ENCODE data around the gene SORCS1. TPM values are rescaled to one million over a fixed set of nuclear protein-coding genes. Genes with fewer than 3 reads are reported as not detected.

The SORCS1 gene
- total and polyA plus RNA-seq, 2 experiments from 2014 or later: not detected

DNA sequence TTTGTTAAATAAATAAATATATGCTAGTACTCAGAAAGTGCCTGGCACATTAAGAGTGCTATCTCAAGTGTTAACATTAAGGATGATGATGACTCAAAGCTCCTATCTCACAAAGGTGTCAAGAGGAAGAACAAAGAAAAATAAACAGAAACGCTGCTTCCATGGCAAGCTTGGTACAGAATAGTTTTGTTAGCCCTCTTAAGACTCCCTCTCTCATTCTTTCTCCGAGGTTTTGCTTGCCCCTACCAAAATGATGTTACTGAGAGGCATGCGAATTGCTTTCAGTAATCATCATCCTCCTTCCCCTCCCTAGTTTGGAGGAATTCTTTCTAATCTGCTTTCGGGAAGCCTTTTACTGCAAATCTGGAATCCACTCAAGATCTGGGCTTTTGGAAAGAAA is 96.7 kb downstream of the SORCS1 start:
- TF ChIP-seq EZH2 (IDR thresholded peaks at IDR 0.05; ENCODE audit: insufficient read depth, poor library complexity, severe bottlenecking) (no peak), EZH2phosphoT487 (IDR thresholded peaks at IDR 0.05; ENCODE audit: insufficient read depth, low read depth) (no peak)
- Histone ChIP-seq H3K9ac (no peak overlapping the region), H3K27ac (no peak overlapping the region), H3K9me2 (ENCODE audit: insufficient read depth) (no peaks in the 10 kb centered on the region), H4K20me1 (ENCODE audit: insufficient read depth) (no peaks in the 10 kb centered on the region), H3K4me3 (no peak overlapping the region), H2AFZ (no peak overlapping the region), H3K79me2 (ENCODE audit: insufficient read depth) (no peaks in the 10 kb centered on the region), H3K9me3 (ENCODE audit: low read depth) (no peaks in the 10 kb centered on the region), H3F3A (ENCODE audit: insufficient read depth) (no peaks in the 10 kb centered on the region), H3K4me1 (ENCODE audit: insufficient read depth) (no peaks in the 10 kb centered on the region), H3K27me3 (replicated peaks; ENCODE audit: insufficient read depth) (no peaks in the 10 kb centered on the region), H3K4me2 (ENCODE audit: unreplicated experiment) (no peak overlapping the region), H3K36me3 (ENCODE audit: low read depth) (no peaks in the 10 kb centered on the region)
- in situ Hi-C loops (cut with MboI): no loop called here
- DNase-seq: no peak
- WGBS, 2 experiments (ENCODE audit: low coverage in 1 of 2, low lambda C conversion rate in 2 of 2, missing lambda C conversion rate in 2 of 2): 6 to 12% methylated on average over 4 of the region's 4 CpGs

DNA sequence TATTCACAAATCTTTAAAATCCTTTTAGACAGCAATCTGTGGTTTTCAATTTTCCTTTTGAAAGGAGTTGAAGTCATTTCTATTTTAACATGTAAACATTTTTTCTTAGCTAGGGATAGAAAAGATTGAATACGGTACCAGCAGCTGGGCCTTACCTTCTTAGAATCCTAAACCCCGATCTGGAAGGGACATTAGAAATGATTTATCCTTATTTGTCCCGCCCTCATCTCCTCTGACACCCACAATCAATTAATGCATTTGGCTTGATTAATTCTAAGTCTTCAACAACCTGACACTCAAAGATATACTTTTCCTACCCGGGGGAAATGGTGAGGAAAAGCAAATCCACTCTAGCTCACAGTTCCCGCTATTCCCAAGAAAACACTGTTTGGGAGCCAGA is 100.4 kb downstream of the SORCS1 start:
- Histone ChIP-seq H3F3A (ENCODE audit: insufficient read depth) (no peaks in the 10 kb centered on the region), H3K9ac (no peak overlapping the region), H3K9me3 (ENCODE audit: low read depth) (no peaks in the 10 kb centered on the region), H3K9me2 (ENCODE audit: insufficient read depth) (no peaks in the 10 kb centered on the region), H3K4me2 (ENCODE audit: unreplicated experiment) (no peak overlapping the region), H4K20me1 (ENCODE audit: insufficient read depth) (no peaks in the 10 kb centered on the region), H3K36me3 (ENCODE audit: low read depth) (no peaks in the 10 kb centered on the region), H2AFZ (no peak overlapping the region), H3K4me3 (no peak overlapping the region), H3K27me3 (replicated peaks; ENCODE audit: insufficient read depth) (no peaks in the 10 kb centered on the region), H3K79me2 (ENCODE audit: insufficient read depth) (no peaks in the 10 kb centered on the region), H3K27ac (no peak overlapping the region), H3K4me1 (ENCODE audit: insufficient read depth) (no peaks in the 10 kb centered on the region)
- DNase-seq: no peak
- in situ Hi-C loops (cut with MboI): no loop called here
- no peak for TF ChIP-seq EZH2 (IDR thresholded peaks at IDR 0.05; ENCODE audit: insufficient read depth, poor library complexity, severe bottlenecking)
- TF ChIP-seq EZH2phosphoT487 (IDR thresholded peaks at IDR 0.05; ENCODE audit: insufficient read depth, low read depth): no peak
- WGBS, 2 experiments (ENCODE audit: low coverage in 1 of 2, low lambda C conversion rate in 2 of 2, missing lambda C conversion rate in 2 of 2): 39 to 41% methylated on average over 5 of the region's 5 CpGs

DNA sequence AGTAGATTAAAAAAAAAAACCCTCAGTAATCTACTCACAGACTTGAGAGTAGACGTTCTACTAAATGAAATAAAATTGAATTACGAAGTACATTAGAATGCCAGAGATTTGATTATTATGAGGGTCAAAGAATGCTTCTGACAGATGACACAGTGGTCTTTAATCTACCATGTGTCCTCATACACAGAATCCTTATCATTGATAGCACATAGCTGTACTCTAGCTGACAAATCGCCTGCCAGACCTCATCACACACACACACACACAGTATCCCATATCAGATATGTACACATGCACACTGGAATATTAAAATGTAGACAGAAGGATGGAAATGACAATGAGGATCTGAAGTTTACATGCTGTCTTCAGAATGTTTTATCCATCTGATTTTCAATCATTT is 104.6 kb downstream of the SORCS1 start:
- Histone ChIP-seq H3K9me2 (ENCODE audit: insufficient read depth) (no peaks in the 10 kb centered on the region), H2AFZ (no peak overlapping the region), H3K9me3 (ENCODE audit: low read depth) (no peaks in the 10 kb centered on the region), H3K4me2 (ENCODE audit: unreplicated experiment) (no peak overlapping the region), H3K4me1 (ENCODE audit: insufficient read depth) (no peaks in the 10 kb centered on the region), H3K36me3 (ENCODE audit: low read depth) (no peaks in the 10 kb centered on the region), H3K4me3 (no peak overlapping the region), H3K27me3 (replicated peaks; ENCODE audit: insufficient read depth) (no peaks in the 10 kb centered on the region), H3K27ac (no peak overlapping the region), H4K20me1 (ENCODE audit: insufficient read depth) (no peaks in the 10 kb centered on the region), H3K9ac (no peak overlapping the region), H3K79me2 (ENCODE audit: insufficient read depth) (no peaks in the 10 kb centered on the region), H3F3A (ENCODE audit: insufficient read depth) (no peaks in the 10 kb centered on the region)
- 22 to 36% methylated on average over 3 of the region's 3 CpGs for WGBS, 2 experiments (ENCODE audit: low coverage in 1 of 2, low lambda C conversion rate in 2 of 2, missing lambda C conversion rate in 2 of 2)
- no peak for DNase-seq
- in situ Hi-C loops (cut with MboI): no loop called here
- TF ChIP-seq EZH2phosphoT487 (IDR thresholded peaks at IDR 0.05; ENCODE audit: insufficient read depth, low read depth): no peak
- TF ChIP-seq EZH2 (IDR thresholded peaks at IDR 0.05; ENCODE audit: insufficient read depth, poor library complexity, severe bottlenecking): no peak

DNA sequence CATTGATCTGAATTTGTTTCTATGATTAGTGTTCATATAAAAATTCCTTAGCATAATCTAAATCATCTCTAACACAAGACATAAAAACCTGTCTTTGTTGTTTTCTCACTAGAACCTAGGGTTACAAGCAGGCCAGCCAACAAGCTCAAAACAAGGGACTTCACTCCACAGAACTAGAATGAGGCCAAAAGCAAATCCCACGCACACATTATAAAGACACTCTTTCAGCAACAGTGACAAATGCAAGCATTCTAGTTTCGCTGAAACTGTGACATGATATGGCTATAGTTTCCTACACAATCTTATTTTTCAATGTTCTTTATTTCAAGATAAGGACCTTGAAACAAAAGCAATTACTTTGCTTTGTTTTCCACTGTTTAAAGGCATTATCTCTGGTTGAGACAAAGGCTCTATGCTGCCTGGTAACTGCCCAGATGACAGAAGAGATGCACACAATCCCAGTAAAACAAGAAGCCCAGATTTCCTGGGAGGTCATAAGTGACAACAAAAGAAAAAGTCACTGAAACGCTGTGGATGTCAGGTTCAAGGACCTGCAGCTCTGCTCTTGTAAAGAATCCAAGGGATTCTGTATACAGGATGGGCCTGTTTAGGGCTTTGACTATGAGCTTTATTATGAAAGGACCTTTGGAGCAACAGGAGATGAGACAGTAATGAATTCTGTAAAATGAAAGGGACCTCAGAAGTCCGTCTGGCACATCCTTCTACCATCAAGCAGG is 105.3 kb downstream of the SORCS1 start:
- no peak overlapping the region for H3K4me3 ChIP-seq
- no peaks in the 10 kb centered on the region for H3K9me3 ChIP-seq (ENCODE audit: low read depth)
- no peaks in the 10 kb centered on the region for H3F3A ChIP-seq (ENCODE audit: insufficient read depth)
- no peak overlapping the region for H3K4me2 ChIP-seq (ENCODE audit: unreplicated experiment)
- no peaks in the 10 kb centered on the region for H3K4me1 ChIP-seq (ENCODE audit: insufficient read depth)
- DNase-seq: no peak
- in situ Hi-C loops (cut with MboI): no loop called here
- no peaks in the 10 kb centered on the region for H3K36me3 ChIP-seq (ENCODE audit: low read depth)
- no peaks in the 10 kb centered on the region for H4K20me1 ChIP-seq (ENCODE audit: insufficient read depth)
- H3K9ac ChIP-seq: no peak overlapping the region
- TF ChIP-seq EZH2 (IDR thresholded peaks at IDR 0.05; ENCODE audit: insufficient read depth, poor library complexity, severe bottlenecking): no peak
- TF ChIP-seq EZH2phosphoT487 (IDR thresholded peaks at IDR 0.05; ENCODE audit: insufficient read depth, low read depth): no peak
- WGBS, 2 experiments (ENCODE audit: low coverage in 1 of 2, low lambda C conversion rate in 2 of 2, missing lambda C conversion rate in 2 of 2): 28 to 31% methylated on average over 4 of the region's 4 CpGs
- H3K27me3 ChIP-seq (replicated peaks; ENCODE audit: insufficient read depth): no peaks in the 10 kb centered on the region
- no peak overlapping the region for H3K27ac ChIP-seq
- no peak overlapping the region for H2AFZ ChIP-seq
- no peaks in the 10 kb centered on the region for H3K79me2 ChIP-seq (ENCODE audit: insufficient read depth)
- H3K9me2 ChIP-seq (ENCODE audit: insufficient read depth): no peaks in the 10 kb centered on the region

Data from GM23248 (cell line).